Neutrophil (primary cell): ENCODE data around the gene FAM3D.

ENCODE experiments used
- H3K27ac ChIP-seq: fragments of 200-600 bp; sonication (generic); 2 replicates; pipeline ENCODE4 v1.5.1; 2016; ENCODE audit warnings: mild to moderate bottlenecking, moderate library complexity
- H3K27me3 ChIP-seq: fragments of 200-600 bp; sonication (generic); 2 replicates; pipeline ENCODE4 v1.6.0; 2016; ENCODE audit warnings: mild to moderate bottlenecking
- H3K36me3 ChIP-seq: fragments of 200-600 bp; sonication (generic); 2 replicates; pipeline ENCODE4 v1.5.1; 2017
- H3K4me1 ChIP-seq, 2 experiments: fragments of 200-600 bp in 1 of 2; sonication (generic) in 1 of 2; 1 replicate in 1 of 2; 2 replicates in 1 of 2; pipeline versions ENCODE4 v1.5.1 to v1.6.1; 2013 to 2016; ENCODE audit warnings: low read depth in 1 of 2, low read length in 1 of 2, mild to moderate bottlenecking in 1 of 2, moderate library complexity in 1 of 2; ENCODE audit not compliant: control insufficient read depth in 1 of 2, insufficient read depth in 1 of 2
- H3K4me3 ChIP-seq, 2 experiments: fragments of 200-600 bp in 1 of 2; sonication (generic) in 1 of 2; 1 replicate in 1 of 2; 2 replicates in 1 of 2; pipeline ENCODE4 v1.5.1; 2013 to 2016; ENCODE audit warnings: low read depth in 1 of 2, low read length in 1 of 2, mild to moderate bottlenecking in 1 of 2, moderate library complexity in 1 of 2
- H3K9me3 ChIP-seq: fragments of 200-600 bp; sonication (generic); 2 replicates; pipeline ENCODE4 v1.5.1; 2016
- TF ChIP-seq, protein P1 (sequence below): fragments of 200-600 bp; sonication (generic); IDR thresholded peaks from 2 replicates; pipeline ENCODE4 v1.5.1; 2016; ENCODE audit warnings: antibody characterized with exemption

The FAM3D gene

DNA sequence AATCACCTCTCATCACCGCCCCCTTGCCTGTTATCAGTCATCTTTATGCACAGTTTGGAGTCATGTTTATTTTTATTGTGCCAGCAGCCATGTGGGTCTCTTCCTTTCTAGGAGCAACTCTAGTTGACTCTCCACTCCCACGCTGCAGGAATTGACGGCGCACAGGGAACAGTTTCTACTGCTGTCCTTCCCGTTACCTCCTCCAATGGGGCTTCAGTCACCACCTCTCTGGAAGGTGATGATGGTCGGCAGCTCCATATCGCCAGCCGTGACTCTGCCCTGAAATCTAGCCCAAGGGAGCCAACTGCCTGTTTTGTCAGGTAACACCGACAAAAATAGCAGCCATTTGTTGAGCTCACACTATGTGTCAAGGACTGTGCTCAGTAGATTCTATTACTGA is 53.7 kb downstream of the FAM3D start:
- no peaks in the 10 kb centered on the region for H3K9me3 ChIP-seq
- no peaks in the 10 kb centered on the region for H3K27me3 ChIP-seq
- no peak overlapping the region for H3K27ac ChIP-seq
- TF ChIP-seq, protein P1, sequence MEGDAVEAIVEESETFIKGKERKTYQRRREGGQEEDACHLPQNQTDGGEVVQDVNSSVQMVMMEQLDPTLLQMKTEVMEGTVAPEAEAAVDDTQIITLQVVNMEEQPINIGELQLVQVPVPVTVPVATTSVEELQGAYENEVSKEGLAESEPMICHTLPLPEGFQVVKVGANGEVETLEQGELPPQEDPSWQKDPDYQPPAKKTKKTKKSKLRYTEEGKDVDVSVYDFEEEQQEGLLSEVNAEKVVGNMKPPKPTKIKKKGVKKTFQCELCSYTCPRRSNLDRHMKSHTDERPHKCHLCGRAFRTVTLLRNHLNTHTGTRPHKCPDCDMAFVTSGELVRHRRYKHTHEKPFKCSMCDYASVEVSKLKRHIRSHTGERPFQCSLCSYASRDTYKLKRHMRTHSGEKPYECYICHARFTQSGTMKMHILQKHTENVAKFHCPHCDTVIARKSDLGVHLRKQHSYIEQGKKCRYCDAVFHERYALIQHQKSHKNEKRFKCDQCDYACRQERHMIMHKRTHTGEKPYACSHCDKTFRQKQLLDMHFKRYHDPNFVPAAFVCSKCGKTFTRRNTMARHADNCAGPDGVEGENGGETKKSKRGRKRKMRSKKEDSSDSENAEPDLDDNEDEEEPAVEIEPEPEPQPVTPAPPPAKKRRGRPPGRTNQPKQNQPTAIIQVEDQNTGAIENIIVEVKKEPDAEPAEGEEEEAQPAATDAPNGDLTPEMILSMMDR: no peak
- H3K4me1 ChIP-seq: no peaks in the 10 kb centered on the region
- no peak overlapping the region for H3K4me3 ChIP-seq
- no peaks in the 10 kb centered on the region for H3K36me3 ChIP-seq

DNA sequence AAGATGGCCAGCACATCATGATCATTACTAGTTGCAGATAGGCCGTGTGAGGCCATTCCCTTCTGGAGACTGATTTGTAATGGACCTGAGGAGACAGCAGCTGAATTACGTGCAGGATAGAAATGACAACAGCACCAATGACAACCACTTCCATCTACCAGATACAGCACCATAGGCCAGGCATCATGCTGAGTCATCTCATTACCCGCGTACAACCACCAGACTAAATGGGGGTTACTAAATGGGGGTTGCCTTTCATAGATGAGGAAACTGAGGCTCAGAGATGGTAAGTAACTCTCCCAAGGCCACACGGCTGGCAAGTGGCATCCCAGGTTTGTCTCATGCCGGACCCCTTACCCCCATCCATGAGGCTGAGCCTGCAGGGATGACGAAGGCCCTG is 56.6 kb downstream of the FAM3D start:
- TF ChIP-seq, protein P1: no peak
- Histone ChIP-seq H3K36me3 (no peaks in the 10 kb centered on the region), H3K4me1 (no peaks in the 10 kb centered on the region), H3K27me3 (peaks cover 15% of the 10 kb centered on the region), H3K27ac (no peak overlapping the region), H3K9me3 (no peaks in the 10 kb centered on the region), H3K4me3 (no peak overlapping the region)

DNA sequence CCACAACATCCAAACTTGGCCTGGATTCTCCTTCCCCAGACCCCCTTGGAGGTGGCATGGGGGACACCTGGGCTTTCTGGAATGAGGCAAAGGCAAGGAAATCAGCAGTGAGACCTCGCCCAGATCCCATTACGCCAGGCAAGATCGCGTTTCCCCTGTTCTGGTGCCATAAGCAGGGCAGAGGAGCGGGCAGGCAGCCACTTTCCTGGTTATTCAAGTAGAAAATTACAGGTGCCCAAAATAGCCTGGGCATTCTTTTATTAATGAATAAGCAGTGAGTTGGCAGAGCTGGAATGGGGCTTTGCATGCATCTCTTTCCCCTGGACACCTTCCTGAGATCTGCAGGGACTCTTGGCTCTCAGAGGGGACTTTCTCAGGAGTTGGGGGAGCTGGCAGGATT is 57.9 kb downstream of the FAM3D start:
- H3K27ac ChIP-seq: no peak overlapping the region

DNA sequence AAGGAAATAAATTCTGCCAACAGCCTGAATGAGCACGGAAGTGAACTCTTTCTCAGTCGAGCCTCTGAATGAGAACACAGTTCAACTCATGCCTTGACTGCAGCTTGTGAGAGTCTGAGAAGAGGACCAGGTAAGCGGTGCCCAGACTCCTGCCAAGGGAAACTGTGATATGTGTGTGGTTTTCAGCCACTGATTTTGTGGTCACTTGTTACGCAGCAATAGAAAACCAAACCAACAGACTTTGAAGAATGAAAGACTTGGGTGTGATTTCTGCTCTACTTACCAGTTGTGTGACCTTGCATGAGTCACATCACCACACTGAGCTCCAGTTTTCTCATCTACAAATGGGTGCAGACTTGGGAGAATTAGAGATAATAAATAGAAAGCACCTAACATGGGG is 58.8 kb downstream of the FAM3D start:
- Histone ChIP-seq H3K4me3 (no peak overlapping the region), H3K27me3 (peaks cover 20% of the 10 kb centered on the region), H3K4me1 (no peaks in the 10 kb centered on the region), H3K36me3 (no peaks in the 10 kb centered on the region), H3K9me3 (no peaks in the 10 kb centered on the region), H3K27ac (no peak overlapping the region)
- TF ChIP-seq, protein P1: no peak

More for the DNA sequence above, 57.9 kb downstream of the FAM3D start:
- TF ChIP-seq, protein P1: no peak
- Histone ChIP-seq H3K27me3 (peaks cover 20% of the 10 kb centered on the region), H3K9me3 (no peaks in the 10 kb centered on the region), H3K4me1 (no peaks in the 10 kb centered on the region), H3K36me3 (no peaks in the 10 kb centered on the region), H3K4me3 (no peak overlapping the region)

DNA sequence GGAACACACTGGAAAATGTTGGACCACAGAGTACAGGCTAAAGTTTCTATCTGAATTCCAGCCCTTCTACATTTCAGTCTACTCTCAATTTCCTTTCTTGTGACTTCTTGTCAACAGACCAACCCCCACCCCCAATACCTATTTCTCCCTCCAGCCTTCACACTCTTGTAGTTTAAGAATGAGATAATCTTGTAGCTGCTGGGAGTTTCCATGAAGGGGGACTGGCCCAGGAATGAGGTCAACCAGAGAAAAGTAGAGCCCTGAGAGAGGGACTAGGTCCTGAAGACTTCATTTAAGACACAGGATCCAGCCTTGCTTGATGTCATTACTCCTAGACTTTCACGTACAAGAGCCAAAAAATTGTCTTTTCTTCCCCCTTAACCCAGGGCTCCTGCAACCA is 59.9 kb downstream of the FAM3D start:
- H3K27me3 ChIP-seq: peaks cover 20% of the 10 kb centered on the region
- H3K4me3 ChIP-seq: no peak overlapping the region
- TF ChIP-seq, protein P1: no peak
- no peaks in the 10 kb centered on the region for H3K9me3 ChIP-seq
- no peaks in the 10 kb centered on the region for H3K4me1 ChIP-seq
- no peaks in the 10 kb centered on the region for H3K36me3 ChIP-seq
- H3K27ac ChIP-seq: no peak overlapping the region

DNA sequence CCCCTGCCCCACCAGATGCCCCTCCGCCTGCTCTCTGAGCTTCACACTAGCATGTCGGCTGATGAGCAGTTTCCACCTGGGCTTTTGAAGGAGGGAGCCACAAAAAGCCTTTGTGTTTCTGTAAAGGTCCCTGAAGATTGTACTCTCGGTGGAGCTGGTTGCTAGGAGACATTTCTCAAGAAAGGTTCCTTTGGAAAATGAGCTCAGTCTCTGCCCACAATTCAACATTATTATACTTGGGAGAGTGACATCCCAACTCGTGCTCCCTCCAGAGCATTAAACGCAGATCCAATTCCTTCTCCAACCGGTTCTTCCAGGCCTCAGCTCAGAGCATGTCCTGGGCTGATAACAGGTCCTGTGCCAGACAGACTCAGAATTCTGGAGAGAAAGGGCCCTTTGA is 62.5 kb downstream of the FAM3D start:
- Histone ChIP-seq H3K4me1 (no peaks in the 10 kb centered on the region), H3K27me3 (peaks cover 27% of the 10 kb centered on the region)
- TF ChIP-seq, protein P1: no peak

More for the DNA sequence above, 62.5 kb downstream of the FAM3D start:
- Histone ChIP-seq H3K4me3 (no peak overlapping the region), H3K36me3 (no peaks in the 10 kb centered on the region), H3K27ac (no peak overlapping the region), H3K9me3 (no peaks in the 10 kb centered on the region)
